ENCODE measurements around the gene HOMER1.

Gene HOMER1

GRCh38 chr5:79484731-79485130 lies 29.2 kb downstream of the HOMER1 start:
- Histone ChIP-seq H3K9me3 (ENCODE audit: insufficient read depth, low read length) (no peaks in the 10 kb centered on the region), H3K9ac (ENCODE audit: low read length) (no peak overlapping the region), H3K27ac (ENCODE audit: low read depth, low read length) (no peak overlapping the region), H3K4me3 (ENCODE audit: insufficient read depth, low read length, poor library complexity, severe bottlenecking) (no peak overlapping the region), H3F3A (ENCODE audit: insufficient read depth) (no peaks in the 10 kb centered on the region), H2AFZ (ENCODE audit: low read depth, low read length, severe bottlenecking) (no peak overlapping the region), H3K36me3 (ENCODE audit: low read length) (no peaks in the 10 kb centered on the region), H3K9me2 (replicated peaks; ENCODE audit: insufficient read depth, low read length) (no peaks in the 10 kb centered on the region), H3K27me3 (ENCODE audit: low read length) (no peaks in the 10 kb centered on the region), H4K20me1 (ENCODE audit: low read depth, low read length) (no peaks in the 10 kb centered on the region), H3K79me2 (ENCODE audit: insufficient read depth, low read length) (no peaks in the 10 kb centered on the region), H3K4me2 (ENCODE audit: low read depth, low read length, poor library complexity, severe bottlenecking) (no peak overlapping the region)
- TF ChIP-seq CTCF (IDR thresholded peaks at IDR 0.05; ENCODE audit: insufficient read depth, low read length, poor library complexity, severe bottlenecking): no peak
- no peak for TF ChIP-seq EZH2phosphoT487 (conservative IDR thresholded peaks at IDR 0.05; ENCODE audit: low read length)

GRCh38 chr5:79481574-79481973 lies 32.4 kb downstream of the HOMER1 start:
- Histone ChIP-seq H3K4me3 (ENCODE audit: insufficient read depth, low read length, poor library complexity, severe bottlenecking) (no peak overlapping the region), H3K27ac (ENCODE audit: low read depth, low read length) (no peak overlapping the region), H3K4me2 (ENCODE audit: low read depth, low read length, poor library complexity, severe bottlenecking) (no peak overlapping the region), H3K79me2 (ENCODE audit: insufficient read depth, low read length) (no peaks in the 10 kb centered on the region), H3F3A (ENCODE audit: insufficient read depth) (no peaks in the 10 kb centered on the region), H3K27me3 (ENCODE audit: low read length) (no peaks in the 10 kb centered on the region), H3K9ac (ENCODE audit: low read length) (no peak overlapping the region), H3K9me3 (ENCODE audit: insufficient read depth, low read length) (no peaks in the 10 kb centered on the region), H4K20me1 (ENCODE audit: low read depth, low read length) (no peaks in the 10 kb centered on the region), H3K9me2 (replicated peaks; ENCODE audit: insufficient read depth, low read length) (no peaks in the 10 kb centered on the region), H3K36me3 (ENCODE audit: low read length) (no peaks in the 10 kb centered on the region), H2AFZ (ENCODE audit: low read depth, low read length, severe bottlenecking) (no peak overlapping the region)
- TF ChIP-seq EZH2phosphoT487 (conservative IDR thresholded peaks at IDR 0.05; ENCODE audit: low read length) (no peak), CTCF (IDR thresholded peaks at IDR 0.05; ENCODE audit: insufficient read depth, low read length, poor library complexity, severe bottlenecking) (no peak)

GRCh38 chr5:79480991-79481390 lies 32.9 kb downstream of the HOMER1 start:
- H3K27me3 ChIP-seq (ENCODE audit: low read length): no peaks in the 10 kb centered on the region
- H3K79me2 ChIP-seq (ENCODE audit: insufficient read depth, low read length): no peaks in the 10 kb centered on the region
- H3K4me3 ChIP-seq (ENCODE audit: insufficient read depth, low read length, poor library complexity, severe bottlenecking): no peak overlapping the region
- no peaks in the 10 kb centered on the region for H3F3A ChIP-seq (ENCODE audit: insufficient read depth)
- TF ChIP-seq EZH2phosphoT487 (conservative IDR thresholded peaks at IDR 0.05; ENCODE audit: low read length) (no peak), CTCF (IDR thresholded peaks at IDR 0.05; ENCODE audit: insufficient read depth, low read length, poor library complexity, severe bottlenecking) (no peak)
- H3K9ac ChIP-seq (ENCODE audit: low read length): no peak overlapping the region
- H3K36me3 ChIP-seq (ENCODE audit: low read length): no peaks in the 10 kb centered on the region
- no peaks in the 10 kb centered on the region for H3K9me3 ChIP-seq (ENCODE audit: insufficient read depth, low read length)
- no peak overlapping the region for H3K4me2 ChIP-seq (ENCODE audit: low read depth, low read length, poor library complexity, severe bottlenecking)
- no peak overlapping the region for H3K27ac ChIP-seq (ENCODE audit: low read depth, low read length)
- no peaks in the 10 kb centered on the region for H3K9me2 ChIP-seq (replicated peaks; ENCODE audit: insufficient read depth, low read length)
- no peaks in the 10 kb centered on the region for H4K20me1 ChIP-seq (ENCODE audit: low read depth, low read length)
- no peak overlapping the region for H2AFZ ChIP-seq (ENCODE audit: low read depth, low read length, severe bottlenecking)

GRCh38 chr5:79475152-79475466 lies 38.8 kb downstream of the HOMER1 start:
- Histone ChIP-seq H3K9ac (ENCODE audit: low read length) (no peak overlapping the region), H3K27ac (ENCODE audit: low read depth, low read length) (no peak overlapping the region), H3K36me3 (ENCODE audit: low read length) (no peaks in the 10 kb centered on the region), H3K27me3 (ENCODE audit: low read length) (no peaks in the 10 kb centered on the region), H3K9me3 (ENCODE audit: insufficient read depth, low read length) (no peaks in the 10 kb centered on the region), H3K4me2 (ENCODE audit: low read depth, low read length, poor library complexity, severe bottlenecking) (no peak overlapping the region), H3K79me2 (ENCODE audit: insufficient read depth, low read length) (no peaks in the 10 kb centered on the region), H2AFZ (ENCODE audit: low read depth, low read length, severe bottlenecking) (no peak overlapping the region), H3K4me3 (ENCODE audit: insufficient read depth, low read length, poor library complexity, severe bottlenecking) (no peak overlapping the region), H3K9me2 (replicated peaks; ENCODE audit: insufficient read depth, low read length) (no peaks in the 10 kb centered on the region), H3F3A (ENCODE audit: insufficient read depth) (no peaks in the 10 kb centered on the region), H4K20me1 (ENCODE audit: low read depth, low read length) (no peaks in the 10 kb centered on the region)
- TF ChIP-seq EZH2phosphoT487 (conservative IDR thresholded peaks at IDR 0.05; ENCODE audit: low read length): no peak
- no peak for TF ChIP-seq CTCF (IDR thresholded peaks at IDR 0.05; ENCODE audit: insufficient read depth, low read length, poor library complexity, severe bottlenecking)

All from SU-DHL-6 (cell line).